Astrocyte of the cerebellum (primary cell): ENCODE measurements around the gene PCOLCE2.

Experiments used
- DNase-seq: peaks from one replicate; pipeline ENCODE4 v3.0.0-alpha.2; 2011; ENCODE audit warnings: low read depth
- H3K4me3 ChIP-seq: 2 replicates; pipeline ENCODE4 v1.5.1; 2011; ENCODE audit warnings: mild to moderate bottlenecking, low read depth, low read length, moderate library complexity
- in situ Hi-C: cut with HindIII; loops from 2 replicates; pipeline ENCODE4 v1.10.0; 2017; ENCODE audit warnings: low sequenced_read_pairs
- TF ChIP-seq, protein P1 (sequence below): IDR thresholded peaks from 2 replicates; pipeline ENCODE4 v1.5.1; 2012; ENCODE audit warnings: low read length, low read depth, moderate library complexity, mild to moderate bottlenecking; ENCODE audit errors: missing control alignments

PCOLCE2 gene

DNA sequence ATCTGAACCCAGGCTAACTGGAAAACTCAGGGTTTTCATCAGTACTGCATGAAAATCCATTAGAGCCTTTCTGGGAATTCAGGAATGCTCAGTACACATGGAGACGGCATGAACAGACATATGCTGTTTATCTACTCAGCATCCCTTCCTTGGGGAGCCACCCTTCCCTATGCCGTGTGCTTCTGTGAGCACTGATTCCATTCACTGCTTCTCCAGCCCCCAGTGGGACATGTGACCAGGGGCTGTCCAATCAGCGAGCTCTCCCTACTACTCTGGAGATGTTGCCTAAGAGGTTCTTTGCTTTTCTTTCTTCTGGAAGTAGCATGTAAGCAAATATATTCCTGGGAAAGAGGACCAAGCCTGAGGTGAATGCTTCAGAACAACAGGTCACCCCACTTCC is 5.6 kb upstream of the PCOLCE2 start:
- TF ChIP-seq, protein P1, sequence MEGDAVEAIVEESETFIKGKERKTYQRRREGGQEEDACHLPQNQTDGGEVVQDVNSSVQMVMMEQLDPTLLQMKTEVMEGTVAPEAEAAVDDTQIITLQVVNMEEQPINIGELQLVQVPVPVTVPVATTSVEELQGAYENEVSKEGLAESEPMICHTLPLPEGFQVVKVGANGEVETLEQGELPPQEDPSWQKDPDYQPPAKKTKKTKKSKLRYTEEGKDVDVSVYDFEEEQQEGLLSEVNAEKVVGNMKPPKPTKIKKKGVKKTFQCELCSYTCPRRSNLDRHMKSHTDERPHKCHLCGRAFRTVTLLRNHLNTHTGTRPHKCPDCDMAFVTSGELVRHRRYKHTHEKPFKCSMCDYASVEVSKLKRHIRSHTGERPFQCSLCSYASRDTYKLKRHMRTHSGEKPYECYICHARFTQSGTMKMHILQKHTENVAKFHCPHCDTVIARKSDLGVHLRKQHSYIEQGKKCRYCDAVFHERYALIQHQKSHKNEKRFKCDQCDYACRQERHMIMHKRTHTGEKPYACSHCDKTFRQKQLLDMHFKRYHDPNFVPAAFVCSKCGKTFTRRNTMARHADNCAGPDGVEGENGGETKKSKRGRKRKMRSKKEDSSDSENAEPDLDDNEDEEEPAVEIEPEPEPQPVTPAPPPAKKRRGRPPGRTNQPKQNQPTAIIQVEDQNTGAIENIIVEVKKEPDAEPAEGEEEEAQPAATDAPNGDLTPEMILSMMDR, result no peak
- in situ Hi-C loops, result no loop called here
- H3K4me3 ChIP-seq, result no peak overlapping the region
- DNase-seq, result no peak

DNA sequence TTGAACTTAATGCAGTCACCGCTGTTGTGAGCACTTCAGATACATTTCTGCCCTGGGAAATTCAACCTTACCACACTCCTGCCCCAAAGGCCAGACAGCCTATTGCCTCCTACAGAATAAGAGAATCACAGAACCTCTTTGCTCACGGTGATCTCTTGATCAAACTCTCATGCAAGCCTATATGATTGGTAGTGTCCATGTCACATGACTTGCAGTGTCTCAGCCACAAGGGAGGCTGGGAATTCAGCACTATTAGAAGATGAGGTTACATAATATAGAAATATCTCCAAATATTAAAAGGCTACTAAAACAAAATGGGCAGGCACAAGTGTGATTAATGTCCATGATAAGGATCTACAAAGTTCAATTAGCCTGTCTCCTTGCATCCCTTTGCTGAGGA is 3.8 kb upstream of the PCOLCE2 start:
- no peak for DNase-seq
- TF ChIP-seq, protein P1, result no peak
- in situ Hi-C loops, result no loop called here
- H3K4me3 ChIP-seq, result no peak overlapping the region

DNA sequence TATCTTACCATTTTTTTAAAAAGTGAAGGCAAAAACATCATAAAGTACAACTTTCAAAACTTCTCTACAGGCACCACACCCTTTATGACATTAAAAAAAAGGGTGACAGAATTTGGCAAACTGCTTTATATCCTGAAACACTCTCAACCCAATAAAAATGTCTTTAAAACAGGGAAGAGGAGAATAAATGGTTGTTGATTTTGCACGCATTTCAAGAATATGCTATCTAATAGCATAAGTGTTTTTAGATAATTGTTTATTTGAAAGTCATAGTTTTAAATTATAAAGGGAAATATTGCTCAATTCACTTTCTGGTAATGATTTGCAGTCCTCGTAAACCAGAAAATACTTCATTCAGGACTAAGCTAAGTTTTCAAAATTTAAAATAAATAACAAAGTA is 1.7 kb upstream of the PCOLCE2 start:
- DNase-seq, result no peak
- in situ Hi-C loops, result no loop called here
- H3K4me3 ChIP-seq, result no peak overlapping the region
- TF ChIP-seq, protein P1, result no peak

DNA sequence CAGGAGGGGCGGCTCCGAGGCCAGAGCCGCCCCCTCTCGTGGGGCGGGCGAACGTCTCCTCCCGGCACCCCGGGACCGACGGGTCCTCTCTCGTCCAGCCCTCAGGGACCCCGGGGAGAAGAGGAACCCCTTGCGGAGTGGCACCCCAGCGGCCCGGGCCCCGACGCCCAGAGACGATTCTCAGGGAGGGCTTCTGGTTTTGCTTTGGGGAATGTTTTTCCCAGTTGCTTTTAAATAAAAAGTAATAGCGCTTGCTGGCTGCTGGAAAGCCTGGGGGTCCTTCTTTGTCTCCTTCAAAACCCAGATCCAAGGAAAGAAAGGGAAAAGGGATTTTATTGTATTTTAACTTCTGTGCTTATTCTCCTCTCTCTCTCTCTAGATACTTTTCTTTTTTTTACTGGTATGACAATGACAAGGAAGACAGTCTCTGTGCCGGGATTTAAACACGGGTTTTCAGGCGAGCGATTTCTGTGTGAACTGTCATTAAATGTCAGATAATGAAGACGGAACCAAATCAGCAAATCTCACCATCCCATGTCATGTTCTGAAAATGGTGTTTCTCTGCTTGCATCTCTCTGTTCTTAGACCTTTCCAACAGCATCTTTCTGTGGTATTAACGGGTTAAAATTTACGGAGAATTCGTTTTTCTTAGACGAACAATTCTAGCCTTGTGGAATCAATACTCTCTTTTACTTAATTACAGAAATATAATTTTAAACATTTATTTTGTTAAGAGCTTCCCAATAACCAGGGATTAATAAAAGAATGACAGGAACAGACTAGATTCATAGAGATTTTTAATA is 530 bp upstream of the PCOLCE2 start:
- in situ Hi-C loops, result no loop called here
- peak overlapping the region; percentile 57 for H3K4me3 ChIP-seq
- TF ChIP-seq, protein P1, result no peak
- DNase-seq, result no peak

DNA sequence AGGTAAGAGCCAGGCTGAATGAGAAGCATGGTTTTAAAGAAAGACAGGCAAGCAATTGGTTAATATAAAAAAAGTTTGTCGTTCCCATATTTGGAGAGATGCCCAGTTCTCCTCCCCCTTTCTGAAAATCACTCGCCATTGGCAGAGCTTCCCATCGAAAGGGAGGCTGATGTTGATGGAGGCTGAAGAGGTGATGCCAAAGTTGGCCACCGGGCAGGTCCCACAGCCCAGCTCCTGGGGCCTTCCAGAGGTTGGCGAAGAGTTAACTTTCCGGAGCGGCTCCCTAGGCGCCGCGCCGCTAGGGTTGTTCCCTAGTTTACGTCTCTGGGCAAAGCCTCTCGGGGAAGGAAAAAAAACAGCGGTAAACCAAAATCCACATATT is 793 bp downstream of the PCOLCE2 start:
- in situ Hi-C loops, result no loop called here
- TF ChIP-seq, protein P1, result no peak
- DNase-seq, result peak; percentile 11
- peak overlapping the region; percentile 57 for H3K4me3 ChIP-seq

DNA sequence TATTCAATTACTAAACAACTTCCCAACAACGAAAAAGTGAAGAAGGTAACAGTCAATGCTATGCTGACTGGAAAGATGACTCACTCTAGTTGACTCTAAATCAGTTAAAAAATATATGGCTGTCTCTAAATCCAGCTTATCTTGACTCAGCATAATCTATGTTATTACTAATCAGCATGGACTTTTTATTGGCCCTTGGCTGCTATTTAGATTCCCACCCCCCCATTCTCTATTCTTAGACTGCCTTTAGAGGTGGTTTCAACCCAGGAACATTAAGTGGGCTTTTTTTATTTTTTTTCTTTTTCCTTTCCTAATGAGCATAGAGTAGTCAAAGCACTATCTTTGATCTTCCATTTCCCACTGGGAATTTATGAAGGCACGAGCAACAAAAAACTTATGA is 1.9 kb downstream of the PCOLCE2 start:
- in situ Hi-C loops, result no loop called here
- no peak overlapping the region for H3K4me3 ChIP-seq
- TF ChIP-seq, protein P1, result no peak
- peak; percentile 11 for DNase-seq
